Activated naive CD8-positive, alpha-beta T cell treated with anti-CD3 and anti-CD28 coated beads for 36 hours (primary cell): ENCODE data around the gene ICA1L. TPM values are rescaled to one million over a fixed set of nuclear protein-coding genes. Genes with fewer than 3 reads are reported as not detected.
A peak's percentile ranks its signal among the peaks of the same experiment; 100 is the strongest.

Source experiments
- DNase-seq: peaks from one replicate; pipeline ENCODE4 v3.0.0; 2021
- H3K27ac Mint-ChIP-seq: one replicate; pipeline ENCODE4 v1.8.0; 2022; ENCODE audit warnings: mild to moderate bottlenecking, moderate library complexity, mixed read lengths
- H3K27me3 Mint-ChIP-seq: one replicate; pipeline ENCODE4 v1.8.0; 2022; ENCODE audit warnings: mild to moderate bottlenecking, mixed read lengths
- H3K36me3 Mint-ChIP-seq: one replicate; pipeline ENCODE4 v1.8.0; 2021; ENCODE audit warnings: mild to moderate bottlenecking, mixed read lengths
- H3K4me1 Mint-ChIP-seq: one replicate; pipeline ENCODE4 v1.8.0; 2021; ENCODE audit warnings: mixed read lengths
- H3K4me3 Mint-ChIP-seq: one replicate; pipeline ENCODE4 v1.8.0; 2022; ENCODE audit warnings: mild to moderate bottlenecking, moderate library complexity, mixed read lengths
- H3K9me3 Mint-ChIP-seq: one replicate; pipeline ENCODE4 v1.8.0; 2022; ENCODE audit warnings: mixed read lengths
- total RNA-seq, 2 experiments: library from RNA; stranded (reverse); gene quantifications; one replicate each; pipeline ENCODE4 v1.2.3, GENCODE V29; 2021

ICA1L gene
- total RNA-seq, 2 experiments from 2014 or later = 7.5 to 8.0 TPM

DNA sequence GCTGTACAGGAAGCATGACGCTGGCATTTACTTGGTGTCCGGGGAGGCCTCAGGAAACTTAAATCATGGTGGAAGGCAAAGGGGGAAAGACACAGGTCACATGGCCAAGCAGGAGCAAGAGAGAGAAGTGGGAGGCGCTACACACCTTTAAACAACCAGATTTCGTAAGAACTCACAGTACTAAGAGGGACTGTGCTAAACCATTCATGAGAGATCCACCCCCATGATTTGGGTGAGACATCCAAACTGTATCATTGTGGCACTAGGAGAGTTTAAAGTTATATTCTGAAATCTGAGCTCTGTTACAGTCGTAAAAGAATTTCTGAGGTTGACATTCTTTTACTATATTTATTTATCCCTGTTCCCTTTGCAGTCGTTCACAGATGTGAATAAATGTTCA, 116.6 kb downstream of the ICA1L start:
- DNase-seq = no peak
- Mint-ChIP-seq H3K36me3 (peaks cover 47% of the 10 kb centered on the region), H3K9me3 (peaks cover 13% of the 10 kb centered on the region), H3K27me3 (no peaks in the 10 kb centered on the region), H3K4me3 (no peak overlapping the region), H3K4me1 (peaks cover 44% of the 10 kb centered on the region), H3K27ac (peak overlapping the region; percentile 16)

DNA sequence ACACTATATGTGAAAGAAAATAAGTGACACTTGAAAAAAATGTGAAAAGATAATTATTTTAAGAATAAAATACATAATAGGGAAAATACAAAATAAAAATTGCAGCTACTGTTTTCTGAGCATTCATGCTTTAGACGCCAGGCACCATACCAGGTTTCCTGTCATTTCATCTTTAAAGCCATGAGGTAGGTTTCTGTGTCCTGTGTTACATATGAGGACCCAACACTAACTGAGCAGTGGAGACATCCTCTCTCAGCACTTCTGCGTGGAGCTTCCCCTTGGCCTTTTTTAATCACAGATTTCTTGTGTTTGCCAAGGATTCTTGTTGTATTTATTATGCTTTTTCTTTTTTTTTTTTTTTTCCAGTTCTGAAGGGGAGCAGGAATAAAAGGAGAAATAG, 119.5 kb downstream of the ICA1L start:
- Mint-ChIP-seq H3K9me3 (peaks cover 21% of the 10 kb centered on the region), H3K4me1 (peaks cover 52% of the 10 kb centered on the region), H3K27ac (peak overlapping the region; percentile 54), H3K36me3 (peaks cover 58% of the 10 kb centered on the region), H3K4me3 (no peak overlapping the region), H3K27me3 (no peaks in the 10 kb centered on the region)
- DNase-seq = no peak

DNA sequence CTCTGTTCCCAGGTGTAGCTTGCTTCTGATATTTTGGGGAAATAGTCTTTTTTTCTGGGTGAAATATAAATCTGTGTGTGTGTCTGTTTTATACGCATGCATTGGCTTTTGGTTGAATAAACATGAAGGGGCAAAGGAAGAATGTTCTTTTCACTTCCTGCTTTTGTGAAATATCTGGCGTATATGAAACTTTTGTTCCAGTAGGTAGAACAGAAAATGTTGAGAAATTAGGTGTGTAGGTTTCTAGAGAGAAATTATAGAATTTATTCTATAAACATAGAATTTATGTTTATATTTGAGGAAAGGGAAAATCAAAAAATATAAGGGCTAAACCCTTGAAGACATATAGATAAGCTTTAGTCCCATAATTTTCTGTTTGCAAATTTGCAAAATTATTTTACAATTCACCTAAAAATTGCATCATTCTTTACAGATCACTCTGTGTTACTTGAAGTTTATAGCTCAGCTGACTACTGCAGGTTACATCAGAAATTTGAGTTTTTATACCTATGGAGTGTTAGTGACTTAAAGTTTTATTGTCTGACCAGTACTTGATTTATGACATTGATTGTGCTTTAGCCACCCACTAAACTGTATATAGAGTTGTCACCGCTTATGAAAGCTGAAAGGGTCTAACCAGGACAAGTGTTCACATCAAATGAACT, 120.7 kb downstream of the ICA1L start:
- H3K27ac Mint-ChIP-seq = peak overlapping the region; percentile 97
- no peaks in the 10 kb centered on the region for H3K27me3 Mint-ChIP-seq
- no peak for DNase-seq
- peaks cover 64% of the 10 kb centered on the region for H3K36me3 Mint-ChIP-seq
- peak overlapping the region; percentile 60 for H3K4me3 Mint-ChIP-seq
- H3K4me1 Mint-ChIP-seq = peaks cover 56% of the 10 kb centered on the region
- peaks cover 26% of the 10 kb centered on the region for H3K9me3 Mint-ChIP-seq

DNA sequence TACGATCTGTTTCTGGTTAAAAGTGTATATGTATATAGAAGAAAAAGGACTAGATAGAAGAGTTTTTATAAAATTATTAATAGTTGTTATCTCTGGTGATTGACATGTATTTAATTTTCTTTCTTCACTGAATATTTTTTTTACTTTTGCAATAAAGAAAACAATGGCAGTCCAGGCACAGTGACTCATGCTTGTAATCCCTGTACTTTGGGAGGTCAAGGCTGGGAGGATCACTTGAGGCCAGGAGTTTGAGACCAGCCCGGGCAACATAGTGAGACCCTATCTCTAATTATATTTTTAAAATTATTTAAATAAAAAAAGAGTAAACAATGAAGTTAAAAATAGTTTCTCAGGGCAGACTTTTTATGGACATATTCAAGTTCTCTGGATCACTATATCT, 122.1 kb downstream of the ICA1L start:
- peaks cover 71% of the 10 kb centered on the region for H3K36me3 Mint-ChIP-seq
- peaks cover 34% of the 10 kb centered on the region for H3K9me3 Mint-ChIP-seq
- no peak for DNase-seq
- H3K4me3 Mint-ChIP-seq = no peak overlapping the region
- H3K27ac Mint-ChIP-seq = peak overlapping the region; percentile 97
- peaks cover 52% of the 10 kb centered on the region for H3K4me1 Mint-ChIP-seq
- H3K27me3 Mint-ChIP-seq = no peaks in the 10 kb centered on the region

DNA sequence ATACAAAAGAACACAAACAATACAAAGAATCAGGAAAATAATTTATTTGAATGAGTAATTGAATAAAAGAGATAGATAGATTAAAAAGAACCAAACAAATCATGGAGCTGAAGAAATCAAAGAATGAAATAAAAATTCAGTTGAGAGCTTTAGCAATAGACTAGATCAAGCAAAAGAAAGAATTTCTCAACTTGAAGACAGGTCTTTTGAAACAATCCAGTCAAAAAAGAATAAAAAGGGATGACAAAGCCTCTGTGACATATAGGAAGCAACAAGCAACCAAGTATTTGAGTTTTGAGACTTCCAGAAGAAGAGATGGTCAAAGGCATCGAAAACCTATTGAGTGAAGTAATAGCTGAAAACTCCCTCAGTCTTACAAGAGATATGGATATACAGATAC, 128.0 kb downstream of the ICA1L start:
- Mint-ChIP-seq H3K4me1 (peaks cover 9% of the 10 kb centered on the region), H3K4me3 (no peak overlapping the region), H3K36me3 (peaks cover 70% of the 10 kb centered on the region), H3K9me3 (peaks cover 38% of the 10 kb centered on the region), H3K27me3 (no peaks in the 10 kb centered on the region), H3K27ac (no peak overlapping the region)
- DNase-seq = no peak

DNA sequence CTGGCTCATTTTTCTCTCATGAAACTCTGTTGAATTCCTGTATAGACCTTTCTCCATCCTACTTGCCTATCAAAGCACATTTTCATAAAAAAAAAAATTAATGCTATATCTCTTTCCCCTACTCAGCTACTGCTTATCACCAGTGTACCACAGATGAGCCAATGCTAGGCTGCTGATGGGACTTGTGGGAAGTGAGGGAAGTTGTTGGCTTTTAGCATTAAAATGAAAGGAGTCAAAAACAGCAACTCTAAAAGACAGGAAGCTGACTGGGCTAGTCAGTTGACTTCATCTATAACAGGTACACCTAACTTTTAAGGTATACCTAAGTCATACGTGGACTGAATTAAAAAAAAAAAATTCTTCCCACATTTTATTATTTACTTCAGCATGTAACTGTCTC, 134.7 kb downstream of the ICA1L start:
- Mint-ChIP-seq H3K9me3 (peaks cover 13% of the 10 kb centered on the region), H3K4me1 (peaks cover 27% of the 10 kb centered on the region), H3K27me3 (no peaks in the 10 kb centered on the region), H3K4me3 (no peak overlapping the region), H3K27ac (no peak overlapping the region), H3K36me3 (peaks cover 58% of the 10 kb centered on the region)
- no peak for DNase-seq

DNA sequence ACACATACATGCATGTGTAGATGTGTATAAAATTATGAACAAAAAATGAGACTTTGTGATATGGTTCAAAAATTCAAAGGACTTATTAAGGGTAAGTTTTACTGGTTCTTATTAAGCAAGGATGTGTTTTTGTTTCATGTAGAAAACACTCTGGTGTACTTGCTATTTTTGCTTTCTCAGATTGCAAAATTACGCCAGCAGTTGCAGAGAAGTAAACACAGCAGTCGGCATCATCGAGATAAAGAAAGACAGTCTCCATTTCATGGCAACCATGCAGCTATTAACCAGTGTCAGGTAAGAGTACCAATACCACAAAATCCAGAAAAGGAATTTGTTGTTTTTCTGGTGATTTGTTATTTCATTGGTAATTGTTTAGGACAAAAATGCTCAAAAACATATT, 145.5 kb downstream of the ICA1L start:
- no peak for DNase-seq
- Mint-ChIP-seq H3K27ac (no peak overlapping the region), H3K27me3 (no peaks in the 10 kb centered on the region), H3K4me3 (no peak overlapping the region), H3K9me3 (no peaks in the 10 kb centered on the region), H3K4me1 (peaks cover 31% of the 10 kb centered on the region), H3K36me3 (peaks cover 32% of the 10 kb centered on the region)

DNA sequence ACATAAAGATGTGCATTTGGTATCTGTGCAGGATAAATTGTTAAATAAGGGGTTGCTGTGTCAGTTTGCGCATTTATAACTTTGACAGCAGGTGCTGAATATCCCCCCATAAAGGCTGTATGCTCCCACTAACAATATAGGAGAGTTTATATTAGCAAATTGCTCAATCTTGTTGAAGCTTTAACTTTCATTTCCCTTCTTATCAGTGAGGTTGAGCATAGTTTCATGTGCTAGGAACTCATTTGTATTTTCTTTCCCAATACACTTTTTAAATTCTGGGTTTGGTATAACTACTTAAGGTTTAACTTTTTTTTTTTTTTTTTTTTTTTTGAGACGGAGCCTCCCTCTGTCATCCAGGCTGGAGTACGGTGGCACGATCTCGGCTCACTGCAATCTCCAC, 147.8 kb downstream of the ICA1L start:
- DNase-seq = no peak
- peaks cover 47% of the 10 kb centered on the region for H3K4me1 Mint-ChIP-seq
- H3K27ac Mint-ChIP-seq = no peak overlapping the region
- peaks cover 18% of the 10 kb centered on the region for H3K36me3 Mint-ChIP-seq
- no peaks in the 10 kb centered on the region for H3K9me3 Mint-ChIP-seq
- H3K4me3 Mint-ChIP-seq = no peak overlapping the region
- no peaks in the 10 kb centered on the region for H3K27me3 Mint-ChIP-seq

Other genes with a start within 250 kb of the ICA1L start
- gene FAM117B, start 236.8 kb downstream of the ICA1L start, total RNA-seq = 10 to 100 TPM; 23.4 to 25.0 TPM
- 100 to 1,000 TPM; 158 to 174 TPM for gene WDR12, start 39.9 kb upstream of the ICA1L start, total RNA-seq
- gene CARF, start 40.5 kb upstream of the ICA1L start, total RNA-seq = 1 to 10 TPM; 3.5 to 4.2 TPM
- gene NBEAL1, start 143.1 kb upstream of the ICA1L start, total RNA-seq = 1 to 10 TPM; 8.2 to 8.9 TPM